Erythroblast (primary cell): ENCODE measurements around the gene ADAMTS18.
"Not testable (repeated sequence)": the region's sequence is repeated elsewhere in the genome, so short reads cannot be mapped to it uniquely, and the experiment has no call there.

ENCODE experiments used
- DNase-seq, 2 experiments: peaks; one replicate each; lab custom pipeline; 2025; lab: John Stamatoyannopoulos, UW
- GATA1 ChIP-seq: IDR thresholded peaks from 2 replicates; pipeline ENCODE4 v1.6.1; 2011; ENCODE audit warnings: low read depth, mild to moderate bottlenecking, control low read depth, low read length, moderate library complexity
- POLR2A ChIP-seq: IDR thresholded peaks from 2 replicates; pipeline ENCODE4 v1.6.1; 2011; ENCODE audit warnings: mild to moderate bottlenecking, low read length

ADAMTS18 gene

GRCh38 chr16:77434530-77435271 is at the start of gene ADAMTS18:
Gene ADAMTS18 (minus strand): TSS chr16:77435034. CDS start chr16:77434695, 339 bp downstream.
- DNase-seq: no peak
- TF ChIP-seq POLR2A: no peak
- TF ChIP-seq GATA1: no peak

GRCh38 chr16:77480681-77481315 is 46.0 kb upstream of the ADAMTS18 start:
- no peak for DNase-seq
- no peak for TF ChIP-seq GATA1
- no peak for TF ChIP-seq POLR2A

- no peak for DNase-seq
- TF ChIP-seq GATA1: no peak
- no peak for TF ChIP-seq POLR2A
Observed at GRCh38 chr16:77472262-77472661, 37.4 kb upstream of the ADAMTS18 start.

GRCh38 chr16:77470851-77471250 is 36.0 kb upstream of the ADAMTS18 start:
- DNase-seq: no peak
- no peak for TF ChIP-seq GATA1
- TF ChIP-seq POLR2A: no peak

- TF ChIP-seq POLR2A: no peak
- no peak for TF ChIP-seq GATA1
- no peak for DNase-seq
Observed at GRCh38 chr16:77469634-77470033, 34.8 kb upstream of the ADAMTS18 start.

GRCh38 chr16:77468831-77469230 is 34.0 kb upstream of the ADAMTS18 start:
- no peak for TF ChIP-seq GATA1
- TF ChIP-seq POLR2A: no peak
- no peak for DNase-seq

- no peak for DNase-seq
- no peak for TF ChIP-seq GATA1
- TF ChIP-seq POLR2A: no peak
Observed at GRCh38 chr16:77467821-77468335, 33.0 kb upstream of the ADAMTS18 start.

- not testable (repeated sequence) for DNase-seq
Observed at GRCh38 chr16:77463659-77464058, 28.8 kb upstream of the ADAMTS18 start.

- no peak for TF ChIP-seq POLR2A
- TF ChIP-seq GATA1: no peak
Observed at GRCh38 chr16:77462894-77463293, 28.1 kb upstream of the ADAMTS18 start.

GRCh38 chr16:77459534-77460254 is 24.9 kb upstream of the ADAMTS18 start:
- TF ChIP-seq GATA1 (no peak), POLR2A (no peak)
- no peak for DNase-seq

More at GRCh38 chr16:77462894-77463293, 28.1 kb upstream of the ADAMTS18 start:
- DNase-seq: no peak

GRCh38 chr16:77457046-77457445 is 22.2 kb upstream of the ADAMTS18 start:
- no peak for DNase-seq
- TF ChIP-seq GATA1 (no peak), POLR2A (no peak)

GRCh38 chr16:77452243-77452642 is 17.4 kb upstream of the ADAMTS18 start:
- TF ChIP-seq POLR2A: no peak
- TF ChIP-seq GATA1: no peak
- DNase-seq: no peak

GRCh38 chr16:77450790-77451487 is 16.1 kb upstream of the ADAMTS18 start:
- no peak for TF ChIP-seq GATA1
- TF ChIP-seq POLR2A: no peak
- no peak for DNase-seq
